ENCODE data around the gene DGKI. TPM values are rescaled to one million over a fixed set of nuclear protein-coding genes. Genes with fewer than 3 reads are reported as not detected.

The DGKI gene
- total RNA-seq, 1 experiment from 2014 or later = 0.79 TPM

- ChIA-PET POLR2A (no interaction called here), CTCF (no interaction called here)
- no peak for DNase-seq (ENCODE audit: low spot score)
- ATAC-seq = no peak
- H3K4me1 Mint-ChIP-seq = no peaks in the 10 kb centered on the region
- H3K27ac Mint-ChIP-seq = no peak overlapping the region
- H3K27me3 Mint-ChIP-seq (ENCODE audit: low read depth) = no peaks in the 10 kb centered on the region
- H3K36me3 Mint-ChIP-seq = no peaks in the 10 kb centered on the region
- TF ChIP-seq STAT6 (CRISPR knock-in tag; conservative IDR thresholded peaks at IDR 0.05; ENCODE audit: low read depth) (no peak), NR1H2 (CRISPR knock-in tag; IDR thresholded peaks at IDR 0.05) (no peak), ZNF423 (CRISPR knock-in tag; IDR thresholded peaks at IDR 0.05) (no peak), OVOL2 (CRISPR knock-in tag; IDR thresholded peaks at IDR 0.05; ENCODE audit: borderline replicate concordance) (no peak)
- H3K4me3 Mint-ChIP-seq = no peak overlapping the region
- H3K9me3 Mint-ChIP-seq = no peaks in the 10 kb centered on the region
These were observed 150.4 kb downstream of the DGKI start for GRCh38 chr7:137696376-137696775.

GRCh38 chr7:137695942-137696341, 150.8 kb downstream of the DGKI start:
- no peak for TF ChIP-seq ZNF425 (CRISPR knock-in tag; conservative IDR thresholded peaks at IDR 0.05)
- peak; percentile 30; the same call in 1 of the 2 replicates for TF ChIP-seq GABPB1 (CRISPR knock-in tag; IDR thresholded peaks at IDR 0.05)
- TF ChIP-seq ZNF317 (CRISPR knock-in tag; IDR thresholded peaks at IDR 0.05; ENCODE audit: borderline replicate concordance, low read depth) = no peak
- TF ChIP-seq ETV6 (CRISPR knock-in tag; IDR thresholded peaks at IDR 0.05) = no peak
- no peak for TF ChIP-seq E2F4 (CRISPR knock-in tag; IDR thresholded peaks at IDR 0.05; ENCODE audit: borderline replicate concordance, low read depth)
- TF ChIP-seq MYBL2 (CRISPR knock-in tag; IDR thresholded peaks at IDR 0.05) = no peak
- TF ChIP-seq CTCF (IDR thresholded peaks at IDR 0.05) = no peak
- no peak for TF ChIP-seq TEAD1 (CRISPR knock-in tag; IDR thresholded peaks at IDR 0.05)
- no peaks in the 10 kb centered on the region for H3K27me3 Mint-ChIP-seq (ENCODE audit: low read depth)
- ChIA-PET POLR2A (no interaction called here), CTCF (no interaction called here)
- H3K4me3 Mint-ChIP-seq = no peak overlapping the region
- DNase-seq (ENCODE audit: low spot score) (no peak), ATAC-seq (no peak)
- no peaks in the 10 kb centered on the region for H3K9me3 Mint-ChIP-seq
- no peak overlapping the region for H3K27ac Mint-ChIP-seq
- H3K4me1 Mint-ChIP-seq = no peaks in the 10 kb centered on the region
- H3K36me3 Mint-ChIP-seq = no peaks in the 10 kb centered on the region

- H3K9me3 Mint-ChIP-seq = no peaks in the 10 kb centered on the region
- no peak overlapping the region for H3K4me3 Mint-ChIP-seq
- no peak for ATAC-seq
- no peaks in the 10 kb centered on the region for H3K27me3 Mint-ChIP-seq (ENCODE audit: low read depth)
- ChIA-PET POLR2A (no interaction called here), CTCF (no interaction called here)
- no peaks in the 10 kb centered on the region for H3K4me1 Mint-ChIP-seq
- DNase-seq (ENCODE audit: low spot score) = no peak
- H3K36me3 Mint-ChIP-seq = no peaks in the 10 kb centered on the region
- no peak overlapping the region for H3K27ac Mint-ChIP-seq
- TF ChIP-seq ETV6 (CRISPR knock-in tag; IDR thresholded peaks at IDR 0.05) (no peak), FOXK1 (CRISPR knock-in tag; IDR thresholded peaks at IDR 0.05) (no peak), ATF2 (CRISPR knock-in tag; IDR thresholded peaks at IDR 0.05; ENCODE audit: borderline replicate concordance, low read depth) (no peak), ERG (CRISPR knock-in tag; IDR thresholded peaks at IDR 0.05) (no peak), ZNF281 (CRISPR knock-in tag; IDR thresholded peaks at IDR 0.05) (no peak), ZSCAN18 (CRISPR knock-in tag; IDR thresholded peaks at IDR 0.05) (no peak)
These were observed 151.3 kb downstream of the DGKI start for GRCh38 chr7:137695494-137695893.
